ENCODE results near the gene CDH22. TPM values are rescaled to one million over a fixed set of nuclear protein-coding genes. Genes with fewer than 3 reads are reported as not detected.

The CDH22 gene
- total RNA-seq, 2 donors from 2014 or later = 0.07 TPM; not detected in 1

DNA sequence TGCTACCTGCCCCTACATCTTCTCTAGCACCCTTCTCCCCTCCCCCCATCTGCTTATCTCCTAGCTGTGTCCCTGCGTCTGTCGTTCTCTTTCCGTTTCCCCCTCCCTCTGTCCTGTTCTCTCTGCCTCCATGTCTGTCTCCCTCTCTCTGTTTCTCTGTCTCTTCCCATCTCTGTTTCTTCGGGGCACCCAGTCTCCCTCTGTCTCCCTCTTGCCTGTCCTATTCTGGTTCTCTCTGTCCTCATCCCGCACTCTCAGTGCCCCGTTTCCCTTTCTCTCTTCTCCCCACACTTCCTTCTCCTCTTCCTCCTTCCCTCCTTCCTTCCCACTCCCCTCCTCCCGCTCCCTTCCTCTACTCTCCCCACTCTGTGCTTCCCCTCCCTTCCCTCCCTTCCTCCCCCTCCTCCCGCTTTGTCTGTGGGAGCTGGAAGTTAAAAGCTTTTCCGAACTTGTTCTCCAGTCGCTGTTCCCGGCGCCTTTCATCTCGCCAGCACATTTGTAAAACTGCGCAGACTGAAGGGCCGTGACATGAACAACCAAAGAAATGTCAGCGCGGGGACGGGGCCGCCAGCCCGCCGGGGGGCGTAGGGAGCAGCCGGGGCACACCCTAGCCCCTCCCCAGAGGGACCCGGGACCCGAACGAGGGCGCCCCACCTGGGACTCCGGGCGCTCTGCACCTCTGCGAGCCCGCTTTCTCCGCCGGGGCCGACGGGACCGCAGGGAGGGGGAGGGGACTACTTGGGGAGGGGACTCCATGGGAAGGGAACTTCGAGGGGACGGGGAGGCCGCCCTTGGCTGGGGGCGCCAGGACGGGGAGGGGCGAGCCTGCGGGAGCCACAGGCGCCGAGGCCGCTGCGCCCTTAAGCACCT, 4.0 kb upstream of the CDH22 start:
- H3K36me3 Mint-ChIP-seq = peaks cover 0 to 4% of the 10 kb centered on the region in 2 donors
- DNase-seq (ENCODE audit: low spot score in 2 of 2) (peak in 1 of 2 donors; percentile 12), ATAC-seq (no peak)
- peak overlapping the region in 1 of 2 donors; percentile 26 for H3K27ac Mint-ChIP-seq
- no peaks in the 10 kb centered on the region for H3K9me3 Mint-ChIP-seq

DNA sequence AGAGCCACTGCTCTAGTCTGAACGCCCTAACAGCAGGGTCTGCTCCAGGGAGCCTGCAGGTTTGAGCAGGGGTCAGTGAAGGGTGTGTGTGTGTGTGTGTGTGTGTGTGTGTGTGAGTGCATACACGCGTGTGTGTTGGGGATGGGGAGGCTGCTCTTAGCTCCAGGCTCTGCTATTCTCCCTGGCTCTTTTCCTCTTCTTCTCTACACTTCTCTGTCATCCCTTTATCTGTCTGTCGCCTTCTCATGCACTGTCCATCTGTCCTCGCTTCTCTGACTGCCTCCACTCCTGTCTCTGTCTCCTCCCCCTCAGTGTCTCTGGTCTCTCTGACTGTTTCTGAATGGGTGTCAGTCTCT, 3.4 kb upstream of the CDH22 start:
- Mint-ChIP-seq H3K27ac (peak overlapping the region in 1 of 2 donors; percentile 26), H3K36me3 (peaks cover 0 to 4% of the 10 kb centered on the region in 2 donors), H3K9me3 (no peaks in the 10 kb centered on the region)
- no peak for DNase-seq (ENCODE audit: low spot score in 2 of 2)
- no peak for ATAC-seq

DNA sequence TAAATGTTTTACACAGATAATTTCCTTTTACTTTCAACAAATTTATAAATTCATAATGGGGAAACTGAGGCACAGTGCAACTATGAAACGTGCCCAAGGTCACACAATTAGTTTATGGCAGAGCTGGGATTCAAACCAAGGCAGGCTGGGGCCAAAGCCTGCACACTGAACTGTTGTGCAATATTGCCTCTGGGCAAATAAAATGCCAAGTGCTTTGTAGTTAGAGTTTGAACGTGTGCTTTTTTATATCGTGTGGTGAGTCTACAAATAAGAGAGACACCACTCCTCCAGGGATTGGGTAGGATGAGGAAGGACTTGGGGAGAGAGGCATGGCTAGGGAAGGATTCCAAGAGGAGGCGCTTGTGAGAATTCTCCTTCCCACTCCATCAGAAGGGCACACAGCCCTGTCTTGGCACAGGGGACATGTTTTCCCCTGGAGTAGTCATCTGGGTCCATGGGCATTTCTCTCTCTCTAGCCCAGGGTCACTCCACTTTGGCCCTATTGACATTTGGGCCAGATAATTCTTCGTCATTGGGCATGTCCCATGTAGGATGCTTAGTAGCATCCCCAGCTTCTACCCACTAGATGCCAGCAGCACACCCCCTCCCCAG, 2.8 kb upstream of the CDH22 start:
- DNase-seq (ENCODE audit: low spot score in 2 of 2) (no peak), ATAC-seq (no peak)
- peaks cover 0 to 4% of the 10 kb centered on the region in 2 donors for H3K36me3 Mint-ChIP-seq
- H3K27ac Mint-ChIP-seq = no peak overlapping the region
- no peaks in the 10 kb centered on the region for H3K9me3 Mint-ChIP-seq

DNA sequence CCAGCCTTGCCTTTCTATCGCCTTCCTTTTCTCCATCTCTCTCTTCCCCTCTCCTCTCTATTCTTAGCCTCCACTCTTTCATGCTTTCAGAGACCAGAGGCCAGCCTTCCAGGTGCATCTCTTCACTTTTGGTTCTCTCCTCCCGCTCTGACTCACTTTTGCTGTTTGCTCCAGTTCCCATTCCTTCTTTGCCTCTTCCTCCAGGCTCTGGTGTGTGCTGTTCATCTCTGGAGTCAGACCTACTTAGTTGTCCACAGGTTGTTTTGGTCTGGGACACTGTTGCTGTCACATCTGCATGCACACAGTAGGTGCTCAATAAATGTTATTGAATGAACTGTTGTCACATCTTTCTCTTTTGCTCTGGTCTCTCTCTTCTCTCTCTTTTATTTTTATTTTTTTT, 1.6 kb upstream of the CDH22 start:
- peaks cover 0 to 4% of the 10 kb centered on the region in 2 donors for H3K36me3 Mint-ChIP-seq
- H3K9me3 Mint-ChIP-seq = no peaks in the 10 kb centered on the region
- DNase-seq (ENCODE audit: low spot score in 2 of 2) (no peak), ATAC-seq (no peak)
- no peak overlapping the region for H3K27ac Mint-ChIP-seq

DNA sequence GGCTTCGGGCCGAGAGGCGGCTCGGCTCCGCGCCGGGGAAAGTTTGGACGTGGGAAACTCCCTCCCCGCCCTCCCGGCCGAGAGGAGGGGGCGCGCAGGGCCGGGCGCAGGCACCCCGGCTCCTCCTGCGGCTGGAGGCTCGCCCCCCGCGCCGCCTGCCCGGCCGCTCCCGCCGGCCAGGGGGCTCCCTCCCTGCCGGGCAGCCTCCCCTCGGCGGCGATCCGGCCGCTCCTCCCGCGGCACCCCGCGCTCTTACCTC, 370 bp downstream of the CDH22 start:
- peaks cover 0 to 4% of the 10 kb centered on the region in 2 donors for H3K36me3 Mint-ChIP-seq
- DNase-seq (ENCODE audit: low spot score in 2 of 2) (no peak), ATAC-seq (no peak)
- no peaks in the 10 kb centered on the region for H3K9me3 Mint-ChIP-seq
- H3K27ac Mint-ChIP-seq = no peak overlapping the region

DNA sequence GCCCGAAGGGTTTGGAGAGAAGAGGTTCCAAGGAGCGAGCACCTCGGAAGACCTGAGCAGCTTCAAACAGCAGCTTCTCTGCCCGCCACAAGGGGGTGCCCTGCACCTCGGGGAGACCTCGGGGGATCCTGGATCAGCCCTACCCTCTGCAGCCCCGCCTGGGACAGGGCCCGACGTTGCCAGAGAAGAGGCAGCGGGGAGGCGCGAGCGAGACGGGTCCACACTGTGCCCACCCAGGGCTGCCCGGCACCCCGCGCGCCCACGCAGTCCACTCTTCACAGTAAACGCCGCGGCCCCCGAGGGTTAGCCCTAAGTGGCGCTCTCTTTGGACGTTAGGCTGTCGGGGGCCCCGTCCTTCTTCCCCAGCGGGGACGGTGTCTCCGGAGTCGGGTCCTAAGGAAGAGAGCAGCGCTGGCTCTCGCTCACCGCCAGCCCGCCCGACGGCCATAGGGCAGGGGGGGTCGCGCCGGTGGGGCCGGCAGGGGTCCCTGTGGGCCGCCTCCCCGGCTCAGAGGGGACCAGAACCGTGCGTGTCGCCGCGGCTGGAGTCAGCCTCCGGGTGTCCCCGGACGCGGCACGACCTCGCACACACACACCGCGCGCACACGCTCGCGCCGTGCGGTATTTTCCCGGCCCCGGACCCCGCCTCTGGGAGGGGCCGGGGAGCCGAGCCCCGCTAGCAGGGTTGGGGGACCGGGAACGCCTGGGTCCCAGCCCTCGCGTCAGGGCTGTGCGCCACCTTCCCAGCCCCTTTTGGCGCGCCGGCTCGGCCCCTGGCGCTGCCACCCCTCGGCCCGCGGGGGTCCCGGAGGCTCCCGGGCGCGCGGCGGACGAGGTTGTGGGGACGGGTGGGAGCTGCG, 929 bp downstream of the CDH22 start:
- H3K36me3 Mint-ChIP-seq = peaks cover 0 to 4% of the 10 kb centered on the region in 2 donors
- DNase-seq (ENCODE audit: low spot score in 2 of 2) = peak; percentile 65 to 76
- no peaks in the 10 kb centered on the region for H3K9me3 Mint-ChIP-seq
- peak; percentile 82 to 87 for ATAC-seq
- H3K27ac Mint-ChIP-seq = no peak overlapping the region

DNA sequence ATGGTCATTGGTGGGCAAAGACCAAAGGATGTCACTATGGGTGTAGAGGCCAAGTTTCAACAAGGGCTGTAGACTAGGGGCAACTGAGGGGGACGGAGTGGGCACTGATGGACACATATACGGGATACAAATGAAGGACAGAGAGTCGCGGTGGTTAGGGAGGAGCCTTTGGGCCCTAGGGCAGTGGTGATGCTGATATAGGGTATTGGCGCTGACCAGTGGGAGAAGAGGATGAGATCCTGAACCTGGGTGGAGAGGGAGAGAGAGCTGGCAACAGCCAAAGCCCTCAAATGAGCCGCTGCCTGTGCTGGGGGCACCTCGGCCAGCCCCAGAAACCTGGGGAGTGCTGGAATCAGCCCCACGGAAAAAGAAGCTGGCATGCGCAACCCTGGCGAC, 1.6 kb downstream of the CDH22 start:
- no peaks in the 10 kb centered on the region for H3K9me3 Mint-ChIP-seq
- H3K27ac Mint-ChIP-seq = no peak overlapping the region
- DNase-seq (ENCODE audit: low spot score in 2 of 2) (no peak), ATAC-seq (peak; percentile 3 to 4)
- peaks cover 0 to 4% of the 10 kb centered on the region in 2 donors for H3K36me3 Mint-ChIP-seq

DNA sequence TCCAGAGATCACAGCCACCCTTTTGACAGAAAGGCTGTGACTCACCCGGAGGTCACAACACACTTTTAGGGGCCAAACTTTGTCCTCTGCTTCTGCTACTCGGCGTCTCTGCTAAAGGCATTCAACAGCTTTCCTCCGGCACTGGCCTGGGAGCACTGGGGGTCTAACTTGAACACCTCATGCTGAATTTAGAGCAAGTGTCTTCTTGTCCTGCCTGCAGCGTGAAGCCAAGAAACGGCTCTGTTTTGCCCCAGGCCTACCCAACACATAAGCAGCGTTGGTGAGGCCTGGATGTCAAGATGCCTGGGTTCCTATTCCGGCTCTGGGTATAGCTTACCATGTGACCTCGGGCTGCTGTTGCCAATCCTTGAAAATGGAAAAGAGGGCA, 2.3 kb downstream of the CDH22 start:
- no peaks in the 10 kb centered on the region for H3K9me3 Mint-ChIP-seq
- H3K36me3 Mint-ChIP-seq = peaks cover 0 to 4% of the 10 kb centered on the region in 2 donors
- DNase-seq (ENCODE audit: low spot score in 2 of 2) (no peak), ATAC-seq (no peak)
- H3K27ac Mint-ChIP-seq = no peak overlapping the region

DNA sequence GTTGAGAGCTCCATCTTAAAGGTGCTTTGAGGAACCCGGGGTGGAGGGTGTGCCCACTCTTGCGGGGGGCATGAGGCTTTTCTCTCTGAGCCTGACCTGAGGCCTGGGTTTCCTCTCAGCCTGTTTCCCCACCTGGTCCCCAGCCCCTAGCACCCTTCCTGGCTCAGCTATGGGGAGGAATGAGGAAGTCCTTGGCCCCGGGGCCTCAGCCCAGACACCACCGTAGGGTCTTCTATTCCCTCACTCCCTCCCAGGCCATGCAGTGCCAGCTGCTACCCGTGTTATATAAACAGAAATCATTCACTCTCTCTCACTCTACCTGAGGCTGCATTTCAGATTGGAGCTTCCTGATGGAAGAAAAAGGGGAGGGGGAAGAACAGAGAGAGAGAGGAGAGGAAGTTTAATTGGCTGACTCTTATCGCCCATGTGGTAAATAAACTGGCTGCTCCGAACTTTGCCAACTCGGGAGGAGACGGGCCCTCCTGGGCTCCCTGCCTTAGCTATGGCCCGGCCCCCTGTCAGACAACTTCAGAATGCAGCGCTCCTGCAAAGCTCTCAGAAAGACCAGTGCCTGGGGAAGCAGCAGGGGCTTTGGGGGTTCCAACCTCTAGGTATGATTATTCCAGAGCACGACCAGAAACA, 2.8 kb downstream of the CDH22 start:
- Mint-ChIP-seq H3K27ac (no peak overlapping the region), H3K9me3 (no peaks in the 10 kb centered on the region), H3K36me3 (peaks cover 0 to 2% of the 10 kb centered on the region in 2 donors)
- no peak for DNase-seq (ENCODE audit: low spot score in 2 of 2)
- no peak for ATAC-seq

DNA sequence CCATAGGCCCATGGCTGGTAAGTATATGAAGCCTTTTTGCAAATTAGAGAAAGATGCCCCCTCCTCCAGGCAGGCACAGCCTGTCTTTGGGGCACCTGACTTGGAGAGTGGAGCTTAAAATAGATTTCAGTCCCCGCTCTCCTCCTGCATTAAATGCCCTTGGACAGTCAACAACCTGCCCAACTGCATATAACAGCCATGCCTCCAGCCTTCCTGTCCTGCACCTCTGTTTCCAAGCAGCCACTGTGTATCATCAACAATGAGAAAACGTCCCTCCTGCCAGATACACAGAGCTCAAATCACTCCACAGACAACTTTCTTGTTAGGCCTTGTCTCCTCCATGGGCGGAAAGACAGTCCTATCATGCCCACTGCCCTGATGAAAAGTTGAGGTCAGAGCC, 3.4 kb downstream of the CDH22 start:
- H3K9me3 Mint-ChIP-seq = no peaks in the 10 kb centered on the region
- no peaks in the 10 kb centered on the region for H3K36me3 Mint-ChIP-seq
- H3K27ac Mint-ChIP-seq = no peak overlapping the region
- DNase-seq (ENCODE audit: low spot score in 2 of 2) = no peak
- no peak for ATAC-seq

DNA sequence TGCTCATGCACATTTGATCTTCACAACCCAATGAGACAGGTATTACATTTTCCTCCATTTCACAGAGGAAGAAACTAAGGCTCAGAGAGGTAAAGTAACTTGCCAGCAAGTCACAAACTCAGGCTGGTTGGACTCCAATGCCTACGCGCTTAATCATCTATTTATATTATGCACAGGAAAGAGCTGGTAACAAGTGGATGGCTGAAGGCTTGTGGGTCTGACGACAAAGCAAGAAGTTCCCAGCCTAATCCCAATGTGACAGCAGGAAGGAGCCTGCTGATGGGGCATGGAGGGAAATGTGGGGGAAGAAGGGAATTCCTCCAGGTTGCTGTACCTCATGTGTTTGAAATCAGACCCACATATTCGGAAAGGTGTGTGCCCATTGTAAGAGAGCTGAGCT, 3.9 kb downstream of the CDH22 start:
- DNase-seq (ENCODE audit: low spot score in 2 of 2) (no peak), ATAC-seq (no peak)
- Mint-ChIP-seq H3K27ac (no peak overlapping the region), H3K36me3 (no peaks in the 10 kb centered on the region), H3K9me3 (no peaks in the 10 kb centered on the region)

DNA sequence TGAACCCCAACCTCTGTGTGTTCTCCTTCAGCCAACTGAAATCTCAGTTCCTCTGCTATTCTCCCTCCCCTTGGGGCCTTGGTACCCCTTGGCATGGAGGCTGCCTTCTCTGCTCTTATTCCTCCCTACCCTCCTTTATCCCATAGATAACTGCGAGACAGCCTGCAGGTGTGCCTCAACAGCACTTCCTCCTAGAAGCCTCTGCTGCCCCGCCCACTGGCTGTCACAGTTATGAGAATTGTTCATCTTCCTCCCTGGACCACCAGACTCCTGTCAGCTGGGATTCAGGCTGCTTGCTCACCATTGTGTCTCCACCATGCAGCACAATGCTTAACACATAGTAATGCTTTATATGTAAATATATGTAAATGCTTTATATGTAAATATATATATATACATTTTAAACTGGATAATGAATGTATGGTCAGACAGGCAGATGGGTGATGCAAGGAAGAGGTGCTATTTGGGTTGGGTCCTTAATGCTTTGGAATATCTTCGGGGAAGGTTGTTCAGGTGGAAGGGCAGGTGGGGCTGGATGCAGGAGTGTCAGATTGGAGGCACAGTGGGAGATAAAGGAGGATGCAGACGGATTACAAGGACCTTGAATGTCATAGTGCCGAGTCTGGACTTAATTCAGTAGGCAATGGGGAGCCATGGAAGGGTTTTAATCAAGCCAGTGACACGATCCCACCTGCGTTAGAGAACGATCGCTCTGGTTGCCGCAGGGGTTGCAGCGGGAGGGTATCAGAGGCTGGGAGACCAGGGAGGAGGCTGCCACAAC, 4.9 kb downstream of the CDH22 start:
- no peak for ATAC-seq
- DNase-seq (ENCODE audit: low spot score in 2 of 2) = no peak
- Mint-ChIP-seq H3K36me3 (no peaks in the 10 kb centered on the region), H3K9me3 (no peaks in the 10 kb centered on the region), H3K27ac (no peak overlapping the region)

DNA sequence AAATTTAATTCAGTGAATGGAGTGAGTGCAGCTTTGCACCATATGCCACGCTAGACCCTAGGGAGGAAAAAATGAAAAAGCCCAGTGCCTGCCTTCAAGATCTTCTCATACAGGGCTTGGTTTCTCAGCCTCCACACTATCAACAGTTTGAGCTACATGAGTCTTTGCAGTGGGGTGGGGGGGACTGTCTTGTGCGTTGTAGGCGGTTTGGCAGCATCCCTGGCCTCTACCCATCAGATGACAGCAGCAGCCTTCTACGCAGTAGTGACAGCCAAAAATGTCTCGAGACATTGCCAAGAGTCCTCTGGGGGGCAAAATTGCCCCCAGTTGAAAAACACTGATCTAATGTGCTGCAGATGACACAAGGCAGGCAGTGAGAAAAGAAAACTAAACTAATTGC, 6.2 kb downstream of the CDH22 start:
- Mint-ChIP-seq H3K36me3 (no peaks in the 10 kb centered on the region), H3K9me3 (no peaks in the 10 kb centered on the region)
- ATAC-seq = no peak

DNA sequence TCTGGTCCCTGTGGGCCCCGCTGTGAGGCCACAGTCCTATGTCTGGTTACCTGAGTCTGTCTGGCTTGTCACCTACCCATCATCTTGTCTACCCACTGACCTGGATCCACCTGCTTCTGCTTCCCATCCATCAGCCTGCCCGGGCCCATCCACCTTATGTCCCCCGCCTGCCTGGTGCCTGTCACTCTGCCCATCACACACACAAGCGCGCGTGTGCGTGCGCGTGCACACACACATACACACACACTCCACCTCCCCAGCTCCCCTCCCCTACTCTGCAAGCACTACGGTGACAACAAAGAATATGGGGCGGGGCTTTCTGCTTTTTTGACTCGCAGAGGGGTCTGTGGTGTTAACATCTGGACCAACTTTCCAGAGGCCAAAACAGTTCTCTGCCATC, 8.0 kb downstream of the CDH22 start:
- H3K27ac Mint-ChIP-seq = no peak overlapping the region
- no peaks in the 10 kb centered on the region for H3K36me3 Mint-ChIP-seq
- H3K9me3 Mint-ChIP-seq = no peaks in the 10 kb centered on the region
- DNase-seq (ENCODE audit: low spot score in 2 of 2) (no peak), ATAC-seq (no peak)

More for the DNA sequence above, 6.2 kb downstream of the CDH22 start:
- no peak overlapping the region for H3K27ac Mint-ChIP-seq
- DNase-seq (ENCODE audit: low spot score in 2 of 2) = no peak

DNA sequence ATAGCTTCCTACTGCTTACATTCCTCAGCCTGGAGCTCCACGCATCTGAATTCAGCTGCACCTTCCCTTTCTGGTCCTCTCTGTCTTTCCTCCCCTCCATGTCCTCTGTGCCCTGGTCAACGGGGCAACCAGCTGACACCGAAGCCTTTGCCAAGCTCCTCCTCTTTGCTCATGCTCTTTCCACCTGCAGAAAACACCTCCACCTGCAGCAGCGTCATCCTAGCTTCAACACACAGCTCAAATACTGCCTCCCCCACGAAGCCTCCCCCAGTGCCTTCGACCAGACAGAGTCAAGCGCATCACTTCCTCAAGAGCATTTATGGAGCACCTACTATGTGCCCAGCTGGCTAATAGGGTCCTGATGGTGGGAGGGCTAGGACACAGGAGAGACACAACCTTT, 9.2 kb downstream of the CDH22 start:
- no peaks in the 10 kb centered on the region for H3K9me3 Mint-ChIP-seq
- ATAC-seq (no peak), DNase-seq (ENCODE audit: low spot score in 2 of 2) (no peak)
- H3K27ac Mint-ChIP-seq = peak overlapping the region in 1 of 2 donors; percentile 27
- no peaks in the 10 kb centered on the region for H3K36me3 Mint-ChIP-seq

DNA sequence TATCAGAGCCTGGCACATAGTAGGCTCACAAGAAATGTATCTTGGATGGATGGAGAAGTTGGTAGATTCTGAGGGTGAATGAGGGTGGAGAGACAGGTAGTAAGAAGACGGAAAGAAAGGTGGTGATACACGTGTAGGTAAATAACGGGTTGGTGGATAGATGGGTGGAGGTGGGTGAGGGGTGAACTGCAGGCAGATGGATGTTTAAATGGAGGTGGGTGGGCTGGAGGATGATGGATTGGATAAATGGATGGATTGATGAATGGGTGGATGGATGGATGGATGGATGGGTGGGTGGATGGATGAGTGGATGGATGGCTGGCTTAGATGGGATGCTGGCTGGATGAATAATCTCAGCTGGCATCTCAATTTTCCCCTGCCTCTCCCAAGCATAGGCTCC, 9.9 kb downstream of the CDH22 start:
- Mint-ChIP-seq H3K36me3 (no peaks in the 10 kb centered on the region), H3K27ac (no peak overlapping the region), H3K9me3 (no peaks in the 10 kb centered on the region)
- no peak for ATAC-seq
- no peak for DNase-seq (ENCODE audit: low spot score in 2 of 2)

Data from activated naive CD4-positive, alpha-beta T cell treated with anti-CD3 and anti-CD28 coated beads, Interleukin-2, amount 50 U/mL, for 72 hours (primary cell).